Karpas-422 (cell line): ENCODE data around the gene TRIM65. TPM values are rescaled to one million over a fixed set of nuclear protein-coding genes. Genes with fewer than 3 reads are reported as not detected.
"Not testable (repeated sequence)": the region's sequence is repeated elsewhere in the genome, so short reads cannot be mapped to it uniquely, and the experiment has no call there.

Source experiments
- DNase-seq: peaks from one replicate; pipeline ENCODE4 v3.0.0-alpha.2; 2015
- H2AFZ ChIP-seq: fragments of 200-600 bp; sonication (generic); 2 replicates; pipeline ENCODE4 v1.6.1; 2014; ENCODE audit warnings: antibody characterized with exemption, low read length, mixed read lengths
- H3K27ac ChIP-seq: fragments of 200-600 bp; sonication (generic); 2 replicates; pipeline ENCODE4 v1.5.1; 2014; ENCODE audit warnings: mild to moderate bottlenecking, low read length, moderate library complexity
- H3K27me3 ChIP-seq: fragments of 200-600 bp; sonication (generic); 2 replicates; pipeline ENCODE4 v1.6.1; 2014; ENCODE audit warnings: low read length, mixed read lengths
- H3K36me3 ChIP-seq: fragments of 200-600 bp; sonication (generic); 2 replicates; pipeline ENCODE4 v1.6.1; 2014; ENCODE audit warnings: low read length, mixed read lengths; ENCODE audit not compliant: insufficient read depth
- H3K4me1 ChIP-seq: fragments of 200-600 bp; sonication (generic); 2 replicates; pipeline ENCODE4 v1.6.1; 2014; ENCODE audit warnings: mild to moderate bottlenecking, low read length, mixed read lengths
- H3K4me2 ChIP-seq: fragments of 200-600 bp; sonication (generic); 2 replicates; pipeline ENCODE4 v1.6.1; 2014; ENCODE audit warnings: low read length, low read depth, mild to moderate bottlenecking; ENCODE audit not compliant: poor library complexity, severe bottlenecking
- H3K4me3 ChIP-seq: fragments of 200-600 bp; sonication (generic); 2 replicates; pipeline ENCODE4 v1.5.1; 2014; ENCODE audit warnings: mild to moderate bottlenecking, antibody characterized with exemption, low read length, mixed read lengths
- H3K79me2 ChIP-seq: fragments of 200-600 bp; sonication (generic); 2 replicates; pipeline ENCODE4 v1.6.1; 2014; ENCODE audit warnings: mild to moderate bottlenecking, low read length, mixed read lengths
- H3K9ac ChIP-seq: fragments of 200-600 bp; sonication (generic); 2 replicates; pipeline ENCODE4 v1.6.0; 2014; ENCODE audit warnings: low read length
- H3K9me2 ChIP-seq: fragments of 200-600 bp; sonication (generic), shearing (Covaris generic); replicated peaks from 2 replicates; pipeline ENCODE4 v1.6.0; 2014; ENCODE audit warnings: mild to moderate bottlenecking, low read length, moderate library complexity; ENCODE audit not compliant: insufficient read depth
- H3K9me3 ChIP-seq: fragments of 300-700, 200-600 bp; sonication (generic); 2 replicates; pipeline ENCODE4 v1.6.1; 2014; ENCODE audit warnings: low read length, mixed read lengths
- H4K20me1 ChIP-seq: fragments of 200-600 bp; sonication (generic); 2 replicates; pipeline ENCODE4 v1.6.1; 2014; ENCODE audit warnings: mild to moderate bottlenecking, antibody characterized with exemption, low read length, low read depth; ENCODE audit not compliant: insufficient read depth
- total RNA-seq: library from RNA; depleted of rRNA; stranded (reverse); fragments of >200 nt; shearing (Covaris generic); gene quantifications from 2 replicates; pipeline ENCODE4 v1.2.3, GENCODE V29; 2014; ENCODE audit warnings: low replicate concordance

The TRIM65 gene
- total RNA-seq, 1 experiment from 2014 or later: 18.4 TPM

- H2AFZ ChIP-seq: no peak overlapping the region
- no peak overlapping the region for H3K9ac ChIP-seq
- peaks cover 19% of the 10 kb centered on the region for H3K4me1 ChIP-seq
- peaks cover 23% of the 10 kb centered on the region for H3K79me2 ChIP-seq
- H3K9me2 ChIP-seq: no peaks in the 10 kb centered on the region
- DNase-seq: no peak
- peaks cover 5% of the 10 kb centered on the region; the same call in 1 of the 2 replicates for H4K20me1 ChIP-seq
- no peaks in the 10 kb centered on the region for H3K9me3 ChIP-seq
- H3K36me3 ChIP-seq: no peaks in the 10 kb centered on the region; the same call in 1 of the 2 replicates
- no peak overlapping the region for H3K27ac ChIP-seq
- H3K27me3 ChIP-seq: no peaks in the 10 kb centered on the region
- H3K4me2 ChIP-seq: no peak overlapping the region
- H3K4me3 ChIP-seq: no peak overlapping the region
Measured at GRCh38 chr17:75891605-75892555, 4.9 kb downstream of the TRIM65 start.

GRCh38 chr17:75891022-75891604, 5.6 kb downstream of the TRIM65 start:
- no peaks in the 10 kb centered on the region; the same call in 1 of the 2 replicates for H3K36me3 ChIP-seq
- H3K4me3 ChIP-seq: no peak overlapping the region
- H2AFZ ChIP-seq: no peak overlapping the region
- no peak for DNase-seq
- H3K4me1 ChIP-seq: peaks cover 19% of the 10 kb centered on the region
- H3K79me2 ChIP-seq: peaks cover 20% of the 10 kb centered on the region
- H3K27me3 ChIP-seq: no peaks in the 10 kb centered on the region
- no peaks in the 10 kb centered on the region for H3K9me3 ChIP-seq
- peaks cover 5% of the 10 kb centered on the region; the same call in 1 of the 2 replicates for H4K20me1 ChIP-seq
- no peaks in the 10 kb centered on the region for H3K9me2 ChIP-seq
- no peak overlapping the region for H3K27ac ChIP-seq
- no peak overlapping the region for H3K4me2 ChIP-seq
- H3K9ac ChIP-seq: no peak overlapping the region

- Histone ChIP-seq H4K20me1 (peaks cover 5% of the 10 kb centered on the region; the same call in 1 of the 2 replicates), H3K4me2 (no peak overlapping the region), H3K9me3 (no peaks in the 10 kb centered on the region), H3K36me3 (no peaks in the 10 kb centered on the region; the same call in 1 of the 2 replicates), H3K9ac (no peak overlapping the region), H2AFZ (no peak overlapping the region), H3K9me2 (no peaks in the 10 kb centered on the region), H3K27me3 (no peaks in the 10 kb centered on the region), H3K4me1 (peaks cover 6% of the 10 kb centered on the region), H3K27ac (no peak overlapping the region), H3K4me3 (no peak overlapping the region), H3K79me2 (peaks cover 4% of the 10 kb centered on the region)
- no peak for DNase-seq
Measured at GRCh38 chr17:75889454-75889853, 7.3 kb downstream of the TRIM65 start.

- no peaks in the 10 kb centered on the region for H3K27me3 ChIP-seq
- no peak for DNase-seq
Measured at GRCh38 chr17:75888484-75888883, 8.3 kb downstream of the TRIM65 start.

GRCh38 chr17:75885860-75886259, 10.9 kb downstream of the TRIM65 start:
- H3K4me2 ChIP-seq, H3K36me3 ChIP-seq, H4K20me1 ChIP-seq, H3K4me3 ChIP-seq, H2AFZ ChIP-seq, H3K27ac ChIP-seq, H3K79me2 ChIP-seq, DNase-seq, H3K4me1 ChIP-seq, H3K9me3 ChIP-seq, H3K9ac ChIP-seq, H3K9me2 ChIP-seq, H3K27me3 ChIP-seq: not testable (repeated sequence)

More at GRCh38 chr17:75888484-75888883, 8.3 kb downstream of the TRIM65 start:
- no peak overlapping the region for H3K9ac ChIP-seq
- H3K9me2 ChIP-seq: no peaks in the 10 kb centered on the region
- no peaks in the 10 kb centered on the region; the same call in 1 of the 2 replicates for H3K36me3 ChIP-seq
- no peak overlapping the region for H3K4me2 ChIP-seq
- H3K4me1 ChIP-seq: no peaks in the 10 kb centered on the region
- no peaks in the 10 kb centered on the region for H3K79me2 ChIP-seq
- H4K20me1 ChIP-seq: peaks cover 5% of the 10 kb centered on the region; the same call in 1 of the 2 replicates
- H3K4me3 ChIP-seq: no peak overlapping the region
- H2AFZ ChIP-seq: no peak overlapping the region
- no peak overlapping the region for H3K27ac ChIP-seq
- no peaks in the 10 kb centered on the region for H3K9me3 ChIP-seq

GRCh38 chr17:75885431-75885830, 11.3 kb downstream of the TRIM65 start:
- Histone ChIP-seq H3K4me3 (no peak overlapping the region), H3K36me3 (no peaks in the 10 kb centered on the region; the same call in 1 of the 2 replicates), H3K4me2 (no peak overlapping the region), H3K9ac (no peak overlapping the region), H3K79me2 (no peaks in the 10 kb centered on the region), H4K20me1 (no peaks in the 10 kb centered on the region), H3K9me3 (no peaks in the 10 kb centered on the region), H3K27ac (no peak overlapping the region), H3K27me3 (no peaks in the 10 kb centered on the region), H2AFZ (no peak overlapping the region), H3K9me2 (no peaks in the 10 kb centered on the region), H3K4me1 (no peaks in the 10 kb centered on the region)
- DNase-seq: no peak

- Histone ChIP-seq H3K9ac (no peak overlapping the region), H4K20me1 (no peaks in the 10 kb centered on the region), H3K9me3 (no peaks in the 10 kb centered on the region), H3K36me3 (no peaks in the 10 kb centered on the region), H3K4me1 (peaks cover 16% of the 10 kb centered on the region), H2AFZ (no peak overlapping the region), H3K79me2 (no peaks in the 10 kb centered on the region), H3K9me2 (no peaks in the 10 kb centered on the region), H3K4me2 (no peak overlapping the region), H3K27me3 (no peaks in the 10 kb centered on the region), H3K27ac (no peak overlapping the region), H3K4me3 (no peak overlapping the region)
- DNase-seq: no peak
Measured at GRCh38 chr17:75881678-75882454, 14.9 kb downstream of the TRIM65 start.

GRCh38 chr17:75880266-75880665, 16.5 kb downstream of the TRIM65 start:
- no peaks in the 10 kb centered on the region for H3K9me2 ChIP-seq
- H3K9me3 ChIP-seq: no peaks in the 10 kb centered on the region
- no peak overlapping the region for H2AFZ ChIP-seq
- H3K9ac ChIP-seq: no peak overlapping the region
- DNase-seq: no peak
- no peaks in the 10 kb centered on the region for H3K27me3 ChIP-seq
- no peak overlapping the region for H3K4me3 ChIP-seq
- no peaks in the 10 kb centered on the region for H3K79me2 ChIP-seq
- no peak overlapping the region for H3K27ac ChIP-seq
- H3K4me2 ChIP-seq: no peak overlapping the region
- H4K20me1 ChIP-seq: no peaks in the 10 kb centered on the region
- no peaks in the 10 kb centered on the region for H3K36me3 ChIP-seq
- H3K4me1 ChIP-seq: peaks cover 31% of the 10 kb centered on the region
